Measurements from ENCODE around the gene PEPD. TPM values are rescaled to one million over a fixed set of nuclear protein-coding genes. Genes with fewer than 3 reads are reported as not detected.
A peak's percentile ranks its signal among the peaks of the same experiment; 100 is the strongest.

The PEPD gene
- polyA plus RNA-seq, 1 donor from 2014 or later: 91.1 TPM

- Mint-ChIP-seq H3K4me1 (no peaks in the 10 kb centered on the region), H3K27me3 (no peaks in the 10 kb centered on the region), H3K4me3 (no peak overlapping the region), H3K9me3 (no peaks in the 10 kb centered on the region), H3K27ac (no peak overlapping the region), H3K36me3 (no peaks in the 10 kb centered on the region)
Observed at GRCh38 chr19:33400856-33401682, 120.5 kb downstream of the PEPD start.

- Mint-ChIP-seq H3K27ac (no peak overlapping the region), H3K9me3 (no peaks in the 10 kb centered on the region), H3K4me1 (no peaks in the 10 kb centered on the region), H3K4me3 (no peak overlapping the region), H3K27me3 (no peaks in the 10 kb centered on the region), H3K36me3 (no peaks in the 10 kb centered on the region)
Observed at GRCh38 chr19:33399745-33400681, 121.6 kb downstream of the PEPD start.

GRCh38 chr19:33399081-33399744, 122.4 kb downstream of the PEPD start:
- no peak overlapping the region for H3K4me3 Mint-ChIP-seq
- no peaks in the 10 kb centered on the region for H3K9me3 Mint-ChIP-seq
- H3K27ac Mint-ChIP-seq: no peak overlapping the region
- H3K27me3 Mint-ChIP-seq: no peaks in the 10 kb centered on the region
- no peaks in the 10 kb centered on the region for H3K4me1 Mint-ChIP-seq
- H3K36me3 Mint-ChIP-seq: no peaks in the 10 kb centered on the region

GRCh38 chr19:33398361-33399060, 123.1 kb downstream of the PEPD start:
- H3K4me1 Mint-ChIP-seq: no peaks in the 10 kb centered on the region
- H3K36me3 Mint-ChIP-seq: no peaks in the 10 kb centered on the region
- H3K4me3 Mint-ChIP-seq: no peak overlapping the region
- no peaks in the 10 kb centered on the region for H3K9me3 Mint-ChIP-seq
- no peak overlapping the region for H3K27ac Mint-ChIP-seq
- no peaks in the 10 kb centered on the region for H3K27me3 Mint-ChIP-seq

GRCh38 chr19:33397536-33398360, 123.8 kb downstream of the PEPD start:
- Mint-ChIP-seq H3K4me3 (no peak overlapping the region), H3K4me1 (no peaks in the 10 kb centered on the region), H3K36me3 (no peaks in the 10 kb centered on the region), H3K9me3 (no peaks in the 10 kb centered on the region), H3K27ac (no peak overlapping the region), H3K27me3 (no peaks in the 10 kb centered on the region)

- Mint-ChIP-seq H3K27me3 (no peaks in the 10 kb centered on the region), H3K9me3 (no peaks in the 10 kb centered on the region), H3K36me3 (no peaks in the 10 kb centered on the region), H3K4me3 (no peak overlapping the region), H3K27ac (no peak overlapping the region), H3K4me1 (no peaks in the 10 kb centered on the region)
Observed at GRCh38 chr19:33396701-33397535, 124.7 kb downstream of the PEPD start.

- no peak overlapping the region for H3K27ac Mint-ChIP-seq
- no peak overlapping the region for H3K4me3 Mint-ChIP-seq
- no peaks in the 10 kb centered on the region for H3K4me1 Mint-ChIP-seq
- H3K36me3 Mint-ChIP-seq: no peaks in the 10 kb centered on the region
- H3K9me3 Mint-ChIP-seq: no peaks in the 10 kb centered on the region
- H3K27me3 Mint-ChIP-seq: no peaks in the 10 kb centered on the region
Observed at GRCh38 chr19:33395561-33396550, 125.7 kb downstream of the PEPD start.

- Mint-ChIP-seq H3K27me3 (no peaks in the 10 kb centered on the region), H3K4me1 (no peaks in the 10 kb centered on the region), H3K4me3 (no peak overlapping the region), H3K27ac (peak overlapping the region in 1 of 3 donors; percentile 39), H3K9me3 (no peaks in the 10 kb centered on the region), H3K36me3 (no peaks in the 10 kb centered on the region)
Observed at GRCh38 chr19:33394723-33395560, 126.6 kb downstream of the PEPD start.

- Mint-ChIP-seq H3K27ac (peak overlapping the region in 1 of 3 donors; percentile 39), H3K27me3 (no peaks in the 10 kb centered on the region), H3K9me3 (no peaks in the 10 kb centered on the region), H3K36me3 (no peaks in the 10 kb centered on the region), H3K4me3 (no peak overlapping the region), H3K4me1 (no peaks in the 10 kb centered on the region)
Observed at GRCh38 chr19:33394006-33394722, 127.4 kb downstream of the PEPD start.

- H3K27me3 Mint-ChIP-seq: no peaks in the 10 kb centered on the region
- no peaks in the 10 kb centered on the region for H3K36me3 Mint-ChIP-seq
- H3K4me1 Mint-ChIP-seq: no peaks in the 10 kb centered on the region
- no peak overlapping the region for H3K4me3 Mint-ChIP-seq
- no peak overlapping the region for H3K27ac Mint-ChIP-seq
- no peaks in the 10 kb centered on the region for H3K9me3 Mint-ChIP-seq
Observed at GRCh38 chr19:33393286-33394005, 128.1 kb downstream of the PEPD start.

Measured in IgD-negative memory B cell (primary cell).